Gastroesophageal sphincter (tissue), 3 donors: Measurements from ENCODE around the gene WDR64.

Source experiments
- CTCF ChIP-seq, 4 experiments: fragments of 200-600 bp in 2 of 4; fragments of 450-650 bp in 2 of 4; sonication (generic) in 1 of 4; IDR thresholded peaks; one replicate each; pipeline ENCODE4 v1.5.1; 2017 to 2019; ENCODE audit warnings: antibody characterized with exemption in 4 of 4, mild to moderate bottlenecking in 2 of 4, moderate library complexity in 2 of 4
- POLR2A ChIP-seq, 2 donors: fragments of 450-650 bp; IDR thresholded peaks; one replicate each; pipeline ENCODE4 v1.6.1; 2017; ENCODE audit warnings: antibody characterized with exemption in 2 of 2, mild to moderate bottlenecking in 2 of 2, moderate library complexity in 1 of 2
- POLR2AphosphoS5 ChIP-seq: sonication (generic); formaldehyde crosslinking; IDR thresholded peaks from one replicate; pipeline ENCODE4 v1.6.1; 2017; ENCODE audit warnings: antibody characterized with exemption

GRCh38 chr1:241736387-241736786 lies 84.3 kb downstream of the WDR64 start:
- TF ChIP-seq POLR2AphosphoS5 = no peak
- no peak for TF ChIP-seq CTCF (IDR thresholded peaks at IDR 0.05)
- no peak for TF ChIP-seq POLR2A (IDR thresholded peaks at IDR 0.05)
